ENCODE data around the gene LPAR5.

Gene LPAR5

GRCh38 chr12:6635856-6636531, at the start of gene LPAR5:
Gene LPAR5, minus strand, starts transcription at chr12:6635959. Its CDS starts 14,711 bp downstream, at chr12:6621248.
- DNase-seq: peak; percentile 40

DNA sequence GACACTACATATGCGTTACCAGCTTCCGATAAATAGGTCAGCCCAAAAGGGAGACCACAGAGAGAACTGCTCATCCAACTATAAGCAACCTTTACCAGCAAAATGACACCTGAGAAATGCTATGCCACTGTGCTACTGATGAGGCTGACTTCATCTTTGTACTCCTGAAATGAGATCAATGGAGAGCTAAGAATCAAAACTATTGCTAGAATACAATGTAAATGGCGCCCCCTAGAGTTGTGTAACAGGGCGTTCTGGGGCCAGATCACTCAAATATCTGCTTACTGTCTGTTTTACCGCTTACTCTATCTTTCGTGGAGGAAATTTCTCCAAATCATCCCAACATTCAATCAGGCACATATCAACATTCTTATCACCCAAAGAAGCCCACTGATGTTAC, 48.9 kb upstream of the LPAR5 start:
- no peak for DNase-seq

DNA sequence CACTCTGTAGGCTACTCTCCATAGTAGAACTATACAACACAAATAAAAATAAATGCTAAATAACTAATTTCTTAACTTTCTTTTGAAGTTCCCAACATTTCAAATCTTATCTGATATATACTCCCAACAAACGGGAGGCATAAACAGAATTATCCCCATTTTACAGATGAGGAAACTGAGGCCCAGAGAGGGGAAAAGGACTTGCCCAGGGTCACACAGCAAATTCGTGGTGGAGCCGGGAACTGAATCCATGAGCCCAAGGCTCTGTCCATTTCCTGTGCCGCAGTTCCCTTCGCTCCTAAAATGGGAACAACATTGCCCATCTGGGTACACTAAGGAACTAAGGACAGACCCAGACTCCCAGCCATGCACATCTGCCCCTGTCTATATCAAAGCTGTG, 41.2 kb upstream of the LPAR5 start:
- no peak for DNase-seq

GRCh38 chr12:6672143-6672542, 36.4 kb upstream of the LPAR5 start:
- no peak for DNase-seq

- no peak for DNase-seq
Observed at GRCh38 chr12:6667559-6668210, 31.9 kb upstream of the LPAR5 start.

DNA sequence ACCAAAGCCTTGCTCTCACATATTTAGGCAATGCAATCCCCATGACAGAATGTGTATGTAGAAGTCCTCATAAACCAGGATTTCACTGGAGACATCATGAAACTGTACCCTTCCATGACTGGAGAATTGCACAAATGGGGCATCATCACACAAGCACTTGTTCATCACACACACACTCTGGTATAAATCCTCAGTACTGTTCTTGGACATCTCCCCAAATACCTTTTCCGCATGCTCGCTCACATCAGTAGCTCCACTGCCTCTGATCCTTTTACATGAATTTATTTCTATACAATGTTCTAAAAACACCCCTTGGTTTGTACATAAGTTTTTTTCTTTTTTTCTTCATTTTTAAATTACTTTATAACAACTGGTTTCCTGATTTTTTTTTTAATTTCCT, 30.5 kb upstream of the LPAR5 start:
- no peak for DNase-seq

DNA sequence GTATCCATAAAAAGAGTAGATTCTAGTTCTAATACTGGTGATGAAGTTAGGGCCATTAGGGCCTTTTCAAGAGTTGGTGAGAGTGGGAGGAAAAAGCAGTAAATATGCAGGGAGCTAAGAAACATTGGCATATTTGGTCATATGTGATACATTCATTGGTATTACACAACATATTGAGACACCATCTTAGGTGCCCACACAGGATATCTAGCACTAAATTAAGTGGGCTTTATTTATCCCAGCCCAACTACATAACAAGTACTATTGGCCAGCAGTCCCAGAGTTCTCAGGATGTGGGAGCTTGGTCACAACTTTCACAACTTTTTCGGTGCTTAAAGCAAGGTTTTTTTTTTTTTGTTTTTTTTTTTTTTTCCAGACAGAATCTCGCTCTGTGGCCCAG, 29.1 kb upstream of the LPAR5 start:
- DNase-seq: no peak

- peak; percentile 70 for DNase-seq
Observed at GRCh38 chr12:6662906-6663742, 27.4 kb upstream of the LPAR5 start, which contains the start of gene ING4. Gene ING4, minus strand, starts transcription at chr12:6663119. Its CDS starts 18 bp downstream, at chr12:6663101.

DNA sequence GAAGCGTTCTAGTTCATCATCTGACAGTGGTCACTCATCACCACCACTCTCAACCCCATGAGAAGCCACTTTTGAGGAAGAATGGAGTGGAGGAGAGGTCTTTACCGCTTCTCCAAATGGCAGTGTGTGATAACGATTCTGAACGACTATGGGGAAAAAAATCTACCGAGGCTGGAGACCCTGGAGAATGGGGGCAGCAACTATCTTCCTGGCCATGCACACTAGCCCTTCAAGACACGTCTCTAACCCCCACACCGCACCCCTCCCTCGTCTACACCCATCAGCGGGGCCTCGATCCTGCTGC, 26.8 kb upstream of the LPAR5 start:
- no peak for DNase-seq

DNA sequence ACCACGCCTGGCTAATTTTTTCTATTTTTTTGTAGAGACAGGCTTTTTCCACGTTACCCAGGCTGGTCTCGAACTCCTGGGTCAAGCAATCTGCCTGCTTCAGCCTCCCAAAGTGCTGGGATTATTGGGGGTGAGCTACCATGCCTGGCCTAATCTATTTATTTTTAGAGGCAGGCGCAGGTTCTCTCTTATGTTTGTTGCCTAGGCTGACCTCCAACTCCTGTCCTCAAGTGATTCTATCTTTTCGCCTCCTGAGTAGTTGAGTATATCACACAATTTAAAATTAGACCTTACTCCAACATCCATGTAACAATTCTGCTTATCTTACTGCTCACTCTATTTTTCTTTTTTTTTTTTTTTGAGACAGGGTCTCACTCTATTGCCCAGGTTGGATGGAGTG, 18.2 kb upstream of the LPAR5 start:
- DNase-seq: no peak

DNA sequence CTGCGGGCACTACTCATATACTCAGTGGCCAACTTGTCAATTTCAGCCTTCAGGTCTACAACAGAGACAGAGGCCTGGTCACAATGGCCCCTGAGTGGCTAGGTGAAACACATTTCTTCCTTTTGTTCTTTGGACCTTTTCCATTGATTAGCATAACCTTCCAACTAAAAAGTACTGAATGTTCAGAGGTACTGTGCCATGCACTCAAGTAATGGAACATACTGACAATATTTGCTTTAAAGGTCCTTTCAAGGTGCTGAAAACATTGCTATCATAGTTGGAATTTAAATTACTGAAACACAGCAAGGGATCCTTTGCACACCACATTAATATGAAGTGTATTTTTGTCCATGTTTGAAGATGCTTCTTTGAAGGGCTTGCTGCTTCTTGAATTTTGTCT, 17.6 kb upstream of the LPAR5 start:
- DNase-seq: no peak

- no peak for DNase-seq
Observed at GRCh38 chr12:6652391-6652790, 16.6 kb upstream of the LPAR5 start.

DNA sequence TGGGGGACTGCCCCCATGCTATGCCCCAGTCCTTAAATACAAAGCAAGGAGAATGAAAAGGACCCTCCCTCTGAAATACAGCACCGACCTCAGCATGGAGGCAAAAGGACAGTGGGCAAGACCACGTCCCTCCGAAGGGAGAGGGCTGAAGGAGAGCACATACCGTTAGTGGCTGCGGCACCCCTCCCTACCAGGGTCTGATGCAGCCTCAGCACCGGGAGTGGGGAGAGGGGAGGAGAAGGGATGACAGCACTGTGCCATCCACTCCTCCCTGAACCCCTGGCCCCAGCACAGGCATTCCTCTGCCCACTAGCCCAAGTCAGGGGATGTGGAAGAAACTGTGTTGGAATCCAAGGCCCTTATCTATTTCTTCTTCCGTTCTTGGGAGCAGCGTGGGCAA, 15.1 kb upstream of the LPAR5 start:
- DNase-seq: no peak

DNA sequence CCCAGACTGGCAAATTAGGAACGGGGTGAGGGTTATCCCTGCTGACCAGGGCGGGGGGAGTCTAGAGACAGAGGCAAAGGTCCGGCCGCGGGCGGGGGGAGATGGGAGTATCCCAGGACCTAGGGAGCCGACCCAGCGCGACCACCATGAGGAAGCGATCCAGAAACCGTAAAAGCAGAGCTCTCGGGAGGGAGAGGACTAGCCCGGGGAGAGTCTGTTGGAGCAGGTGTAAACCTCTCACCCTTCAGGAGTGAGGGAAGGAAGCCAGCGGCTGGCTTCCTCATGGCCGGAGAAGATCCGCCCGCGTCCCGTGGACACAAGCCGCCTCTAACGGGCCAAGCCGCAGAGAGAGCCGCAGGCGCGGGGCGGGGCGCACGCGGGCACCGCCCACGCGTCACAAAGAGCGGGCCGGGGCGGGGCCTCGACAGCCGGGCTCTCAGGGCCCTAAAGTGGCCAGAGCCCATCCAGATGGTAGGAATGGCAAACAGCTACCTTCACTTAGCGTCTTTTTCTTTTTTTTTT, 11.4 kb upstream of the LPAR5 start, which contains the start of gene ACRBP:
Gene ACRBP, minus strand, starts transcription at position 350 of the 522 bp plus-strand sequence. Its CDS starts 66 bp downstream, at position 284.
- DNase-seq: no peak

DNA sequence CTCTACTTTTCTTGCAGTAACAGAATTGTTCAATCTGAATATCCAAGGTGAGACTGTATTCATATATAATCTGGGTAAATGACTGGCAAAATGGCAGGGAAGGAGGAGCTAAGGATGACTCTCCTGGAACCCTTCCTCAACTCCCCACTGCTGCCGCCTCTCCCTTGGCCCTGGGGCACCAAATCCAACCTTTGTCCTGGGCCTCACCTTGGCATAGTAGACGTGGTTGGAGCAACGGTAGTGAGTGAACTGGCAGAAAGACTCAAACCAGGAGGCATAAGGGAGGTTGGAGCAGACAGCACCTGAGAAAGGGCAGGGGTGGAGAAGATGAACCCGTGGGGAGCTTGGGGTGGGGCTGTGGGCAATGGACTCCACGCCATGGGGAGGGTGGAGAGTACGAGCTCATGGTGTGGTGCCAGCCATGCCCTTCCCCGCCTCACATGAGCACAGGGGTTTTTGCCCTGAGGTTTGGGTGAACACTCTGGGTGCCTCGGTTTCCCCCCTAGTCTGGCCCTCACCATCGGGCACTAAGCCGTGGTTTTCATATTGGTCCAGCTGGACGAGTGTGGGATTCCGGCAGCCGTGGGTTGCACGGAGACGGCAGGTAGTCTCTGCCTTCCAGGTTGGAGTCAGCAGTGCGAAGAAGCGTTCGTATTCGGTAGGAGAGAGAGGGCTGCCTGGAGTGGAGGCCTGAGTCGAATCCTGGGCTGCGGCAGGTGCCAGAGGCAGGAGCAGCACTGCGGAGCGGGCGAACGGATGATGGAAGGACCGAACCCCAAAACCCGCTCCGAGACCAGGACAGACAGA, 10.7 kb upstream of the LPAR5 start:
- no peak for DNase-seq

DNA sequence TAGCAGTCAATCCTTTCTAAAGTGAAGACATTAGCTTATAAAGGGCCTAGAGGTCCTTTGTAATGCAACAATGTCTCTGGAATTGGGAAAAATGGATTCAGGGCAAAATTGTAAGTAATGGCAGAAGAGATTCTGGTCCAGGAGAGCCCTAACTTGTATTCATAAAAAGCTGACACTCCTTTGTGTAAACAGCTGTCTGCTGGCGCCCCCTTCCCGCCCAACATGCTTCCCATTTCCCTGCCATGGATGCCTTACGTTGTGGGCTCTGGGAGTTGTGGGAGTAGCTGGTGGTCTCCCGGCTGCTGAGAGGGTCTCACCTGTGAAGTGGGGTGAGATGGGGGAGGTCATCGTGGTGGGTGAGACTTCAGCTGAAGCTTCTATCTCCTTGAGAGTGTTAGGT, 9.1 kb upstream of the LPAR5 start:
- peak; percentile 42 for DNase-seq

- no peak for DNase-seq
Observed at GRCh38 chr12:6644257-6644596, 8.5 kb upstream of the LPAR5 start.

DNA sequence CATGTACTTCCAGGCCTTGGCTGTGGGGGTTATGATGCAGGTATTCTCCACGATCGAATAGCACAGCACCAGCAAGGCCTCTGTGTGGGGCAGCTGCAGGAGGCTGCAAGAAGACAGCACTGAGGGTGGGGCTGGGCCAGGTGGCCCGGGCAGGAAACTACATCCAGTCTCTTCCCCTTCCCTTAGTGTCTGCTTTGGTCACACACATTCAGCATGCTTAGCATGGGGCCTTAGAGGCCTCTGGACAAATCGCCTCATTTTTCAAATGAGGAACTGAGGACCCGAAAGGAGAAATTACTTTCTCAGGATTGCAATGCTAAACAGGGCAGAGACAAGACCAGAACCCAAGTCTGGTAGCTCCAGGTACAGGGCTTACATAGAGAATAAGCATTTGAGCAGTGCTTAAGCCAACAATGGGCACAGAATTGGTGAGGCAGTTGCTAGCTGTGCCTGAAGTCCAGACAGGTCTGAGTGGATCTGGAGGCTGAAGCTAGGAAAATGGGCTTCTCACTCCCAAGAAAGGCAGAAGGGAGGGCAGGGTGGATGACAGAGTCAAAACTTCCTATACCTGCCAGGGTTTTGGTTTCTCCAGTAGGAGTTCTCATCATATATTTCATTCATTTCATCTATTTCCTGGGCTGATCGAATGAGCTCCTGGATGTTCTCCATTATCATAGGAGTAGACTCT, 8.0 kb upstream of the LPAR5 start:
- DNase-seq: no peak

DNA sequence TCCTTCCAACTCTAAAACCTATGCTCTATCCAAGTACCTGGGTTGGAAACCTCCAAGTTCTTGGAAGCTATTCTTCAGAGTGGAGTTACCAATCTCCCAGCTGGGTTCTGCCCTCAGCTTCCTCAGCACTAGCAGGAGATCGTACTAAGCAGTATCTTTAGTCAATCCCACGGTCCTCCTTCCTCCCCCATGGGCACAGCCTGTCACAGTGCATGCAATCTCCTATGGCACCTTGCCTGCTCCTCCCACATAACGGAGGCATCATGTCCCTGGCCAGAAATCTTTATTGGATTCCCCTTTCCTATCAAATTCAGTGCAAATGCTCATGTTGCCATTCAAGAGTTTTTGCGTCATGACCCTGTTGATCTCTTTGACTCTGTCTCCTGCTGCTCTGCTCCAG, 5.4 kb upstream of the LPAR5 start:
- DNase-seq: no peak

DNA sequence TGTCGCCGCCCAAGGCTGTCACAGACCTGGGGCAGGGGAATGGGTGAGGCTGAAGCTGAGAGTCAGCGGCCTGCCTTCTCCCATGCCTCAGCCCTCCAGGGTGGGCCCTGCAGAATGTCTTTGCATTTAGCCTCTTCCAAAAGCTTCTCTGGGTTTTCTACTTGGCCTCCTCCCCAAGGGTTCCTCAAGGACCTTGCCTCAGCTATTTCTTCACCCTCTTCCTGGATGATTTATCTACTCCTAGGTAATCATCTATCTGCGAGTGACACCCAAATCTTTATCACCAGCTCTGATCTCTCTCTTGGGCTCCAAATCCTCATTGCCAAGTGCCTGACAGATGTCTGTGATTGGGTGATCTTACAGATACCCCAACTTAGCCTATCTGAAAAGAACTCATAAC, 4.7 kb upstream of the LPAR5 start:
- DNase-seq: no peak

GRCh38 chr12:6639151-6639801, 3.5 kb upstream of the LPAR5 start:
- DNase-seq: no peak

DNA sequence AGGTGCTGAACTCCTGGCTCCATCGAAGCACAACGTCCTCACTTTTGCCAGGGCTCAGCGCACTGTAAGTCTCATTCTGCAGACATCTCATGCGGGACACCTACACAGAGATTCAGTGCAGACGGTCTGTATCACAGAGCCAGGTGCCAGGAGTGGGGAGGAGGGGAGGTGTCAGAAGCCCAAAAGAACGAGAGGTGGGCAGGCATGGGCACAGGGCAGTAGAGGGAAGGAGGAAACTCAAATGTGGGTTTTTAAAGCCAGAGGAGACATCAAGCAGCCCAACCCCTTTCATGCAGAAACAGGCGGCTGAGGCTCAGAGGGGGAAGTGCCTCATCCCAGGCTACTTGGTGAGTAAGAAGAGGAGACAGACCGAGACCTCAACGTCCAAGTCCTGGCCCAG, 2.5 kb upstream of the LPAR5 start:
- DNase-seq: no peak

Data from 8988T (cell line).